HepG2 (cell line): Measurements from ENCODE around the gene ZC3H7B. TPM values are rescaled to one million over a fixed set of nuclear protein-coding genes. Genes with fewer than 3 reads are reported as not detected.

Source experiments
- ARHGAP35 ChIP-seq: sonication (generic); formaldehyde crosslinking; IDR thresholded peaks from 2 replicates; pipeline ENCODE4 v1.9.0; 2022; ENCODE audit warnings: mild to moderate bottlenecking, inconsistent platforms, moderate library complexity, missing genetic modification reagents, borderline replicate concordance
- CCDC6 ChIP-seq: sonication (generic); formaldehyde crosslinking; IDR thresholded peaks from 2 replicates; pipeline ENCODE4 v1.8.1; 2022; ENCODE audit warnings: mild to moderate bottlenecking, missing genetic modification reagents, moderate library complexity
- CERS6 ChIP-seq: sonication (generic); formaldehyde crosslinking; IDR thresholded peaks from 2 replicates; pipeline ENCODE4 v1.5.0; 2020; ENCODE audit warnings: missing genetic modification reagents
- ELK4 ChIP-seq: sonication (generic); formaldehyde crosslinking; IDR thresholded peaks from 2 replicates; pipeline ENCODE4 v1.9.0; 2021; ENCODE audit warnings: missing genetic modification reagents, borderline replicate concordance
- EP300 ChIP-seq, 3 experiments: sonication (generic) in 1 of 3; formaldehyde crosslinking in 1 of 3; IDR thresholded peaks; 2 replicates each; pipeline versions ENCODE4 v1.5.1 to v1.6.1; 2011 to 2020; ENCODE audit warnings: low read depth in 2 of 3, low read length in 2 of 3, borderline replicate concordance in 1 of 3, improper control_type of control experiment in 1 of 3, mild to moderate bottlenecking in 1 of 3, missing genetic modification reagents in 1 of 3, moderate library complexity in 1 of 3
- MED1 ChIP-seq: sonication (generic); formaldehyde crosslinking; IDR thresholded peaks from 2 replicates; pipeline ENCODE4 v1.4.0; 2020; ENCODE audit warnings: missing genetic modification reagents
- POLR2G ChIP-seq: fragments of 200-400 bp; formaldehyde crosslinking; IDR thresholded peaks from 2 replicates; pipeline ENCODE4 v1.6.1; 2018; ENCODE audit warnings: mild to moderate bottlenecking, low read depth, low read length, moderate library complexity
- SSRP1 ChIP-seq: IDR thresholded peaks from 2 replicates; pipeline ENCODE4 v1.6.1; 2016; ENCODE audit warnings: control low read depth
- TOE1 ChIP-seq: sonication (generic); formaldehyde crosslinking; IDR thresholded peaks from 2 replicates; pipeline ENCODE4 v1.4.0; 2020; ENCODE audit warnings: mild to moderate bottlenecking, missing genetic modification reagents
- ZEB1 ChIP-seq: IDR thresholded peaks from 2 replicates; pipeline ENCODE4 v1.6.1; 2012; ENCODE audit warnings: mild to moderate bottlenecking, low read depth, inconsistent platforms; ENCODE audit not compliant: insufficient replicate concordance
- ZNF121 ChIP-seq: sonication (generic); formaldehyde crosslinking; IDR thresholded peaks from 2 replicates; pipeline ENCODE4 v1.5.0; 2020; ENCODE audit warnings: mild to moderate bottlenecking, missing genetic modification reagents
- ZNF292 ChIP-seq: sonication (generic); formaldehyde crosslinking; IDR thresholded peaks from 2 replicates; pipeline ENCODE4 v1.8.1; 2022; ENCODE audit warnings: mild to moderate bottlenecking, low read depth, missing genetic modification reagents, borderline replicate concordance
- ZNF383 ChIP-seq: sonication (generic); formaldehyde crosslinking; IDR thresholded peaks from 2 replicates; pipeline ENCODE4 v1.4.0; 2020; ENCODE audit warnings: missing genetic modification reagents, mild to moderate bottlenecking, borderline replicate concordance
- ZNF556 ChIP-seq: sonication (generic); formaldehyde crosslinking; IDR thresholded peaks from 2 replicates; pipeline ENCODE4 v1.4.0; 2020; ENCODE audit warnings: mild to moderate bottlenecking, missing genetic modification reagents, borderline replicate concordance
- ZNF605 ChIP-seq: sonication (generic); formaldehyde crosslinking; IDR thresholded peaks from 2 replicates; pipeline ENCODE4 v1.8.0; 2022; ENCODE audit warnings: mild to moderate bottlenecking, missing genetic modification reagents
- ZNF782 ChIP-seq: sonication (generic); formaldehyde crosslinking; IDR thresholded peaks from 2 replicates; pipeline ENCODE4 v1.4.0; 2020; ENCODE audit warnings: missing genetic modification reagents, mild to moderate bottlenecking, borderline replicate concordance
- ZNF883 ChIP-seq: sonication (generic); formaldehyde crosslinking; IDR thresholded peaks from 2 replicates; pipeline ENCODE4 v1.5.1; 2020; ENCODE audit warnings: mild to moderate bottlenecking, missing genetic modification reagents; ENCODE audit errors: not compliant biosample characterization
- polyA plus RNA-seq, 8 experiments: library from polyadenylated mRNA; depleted of rRNA in 3 of 8; stranded (reverse) in 7 of 8; unstranded in 1 of 8; fragments of >200 nt; fragmentation: Illumina TruSeq in 4 of 8; extraction: Trizol in 4 of 8; gene quantifications; 2 replicates each; pipeline versions ENCODE4 v1.2.1 to v1.2.3, GENCODE V29; 2011 to 2016; ENCODE audit warnings: low read depth in 4 of 8, missing spikeins in 1 of 8, mixed read lengths in 1 of 8; ENCODE audit not compliant: insufficient read depth in 1 of 8
- total RNA-seq, 5 experiments: library from RNA; depleted of rRNA; stranded (reverse); fragments of >200 nt; fragmentation: Illumina TruSeq; extraction: Trizol; gene quantifications; 2 replicates each; pipeline ENCODE4 v1.2.3, GENCODE V29; 2016; ENCODE audit warnings: low read depth in 1 of 5
- TF ChIP-seq, protein P1 (sequence below): sonication (generic); formaldehyde crosslinking; IDR thresholded peaks from 2 replicates; pipeline ENCODE4 v1.4.0; 2020; ENCODE audit warnings: mild to moderate bottlenecking, missing genetic modification reagents

ZC3H7B gene
- total and polyA plus RNA-seq, 2 of the 13 experiments (the other 11 are each of a cell fraction or from before 2014, with no cell fraction given), result 26.4 to 37.2 TPM

- TF ChIP-seq POLR2G, result peak; percentile 88
- peak; percentile 27; the same call in 1 of the 2 replicates for TF ChIP-seq ZNF782 (CRISPR knock-in tag)
- TF ChIP-seq, protein P1, sequence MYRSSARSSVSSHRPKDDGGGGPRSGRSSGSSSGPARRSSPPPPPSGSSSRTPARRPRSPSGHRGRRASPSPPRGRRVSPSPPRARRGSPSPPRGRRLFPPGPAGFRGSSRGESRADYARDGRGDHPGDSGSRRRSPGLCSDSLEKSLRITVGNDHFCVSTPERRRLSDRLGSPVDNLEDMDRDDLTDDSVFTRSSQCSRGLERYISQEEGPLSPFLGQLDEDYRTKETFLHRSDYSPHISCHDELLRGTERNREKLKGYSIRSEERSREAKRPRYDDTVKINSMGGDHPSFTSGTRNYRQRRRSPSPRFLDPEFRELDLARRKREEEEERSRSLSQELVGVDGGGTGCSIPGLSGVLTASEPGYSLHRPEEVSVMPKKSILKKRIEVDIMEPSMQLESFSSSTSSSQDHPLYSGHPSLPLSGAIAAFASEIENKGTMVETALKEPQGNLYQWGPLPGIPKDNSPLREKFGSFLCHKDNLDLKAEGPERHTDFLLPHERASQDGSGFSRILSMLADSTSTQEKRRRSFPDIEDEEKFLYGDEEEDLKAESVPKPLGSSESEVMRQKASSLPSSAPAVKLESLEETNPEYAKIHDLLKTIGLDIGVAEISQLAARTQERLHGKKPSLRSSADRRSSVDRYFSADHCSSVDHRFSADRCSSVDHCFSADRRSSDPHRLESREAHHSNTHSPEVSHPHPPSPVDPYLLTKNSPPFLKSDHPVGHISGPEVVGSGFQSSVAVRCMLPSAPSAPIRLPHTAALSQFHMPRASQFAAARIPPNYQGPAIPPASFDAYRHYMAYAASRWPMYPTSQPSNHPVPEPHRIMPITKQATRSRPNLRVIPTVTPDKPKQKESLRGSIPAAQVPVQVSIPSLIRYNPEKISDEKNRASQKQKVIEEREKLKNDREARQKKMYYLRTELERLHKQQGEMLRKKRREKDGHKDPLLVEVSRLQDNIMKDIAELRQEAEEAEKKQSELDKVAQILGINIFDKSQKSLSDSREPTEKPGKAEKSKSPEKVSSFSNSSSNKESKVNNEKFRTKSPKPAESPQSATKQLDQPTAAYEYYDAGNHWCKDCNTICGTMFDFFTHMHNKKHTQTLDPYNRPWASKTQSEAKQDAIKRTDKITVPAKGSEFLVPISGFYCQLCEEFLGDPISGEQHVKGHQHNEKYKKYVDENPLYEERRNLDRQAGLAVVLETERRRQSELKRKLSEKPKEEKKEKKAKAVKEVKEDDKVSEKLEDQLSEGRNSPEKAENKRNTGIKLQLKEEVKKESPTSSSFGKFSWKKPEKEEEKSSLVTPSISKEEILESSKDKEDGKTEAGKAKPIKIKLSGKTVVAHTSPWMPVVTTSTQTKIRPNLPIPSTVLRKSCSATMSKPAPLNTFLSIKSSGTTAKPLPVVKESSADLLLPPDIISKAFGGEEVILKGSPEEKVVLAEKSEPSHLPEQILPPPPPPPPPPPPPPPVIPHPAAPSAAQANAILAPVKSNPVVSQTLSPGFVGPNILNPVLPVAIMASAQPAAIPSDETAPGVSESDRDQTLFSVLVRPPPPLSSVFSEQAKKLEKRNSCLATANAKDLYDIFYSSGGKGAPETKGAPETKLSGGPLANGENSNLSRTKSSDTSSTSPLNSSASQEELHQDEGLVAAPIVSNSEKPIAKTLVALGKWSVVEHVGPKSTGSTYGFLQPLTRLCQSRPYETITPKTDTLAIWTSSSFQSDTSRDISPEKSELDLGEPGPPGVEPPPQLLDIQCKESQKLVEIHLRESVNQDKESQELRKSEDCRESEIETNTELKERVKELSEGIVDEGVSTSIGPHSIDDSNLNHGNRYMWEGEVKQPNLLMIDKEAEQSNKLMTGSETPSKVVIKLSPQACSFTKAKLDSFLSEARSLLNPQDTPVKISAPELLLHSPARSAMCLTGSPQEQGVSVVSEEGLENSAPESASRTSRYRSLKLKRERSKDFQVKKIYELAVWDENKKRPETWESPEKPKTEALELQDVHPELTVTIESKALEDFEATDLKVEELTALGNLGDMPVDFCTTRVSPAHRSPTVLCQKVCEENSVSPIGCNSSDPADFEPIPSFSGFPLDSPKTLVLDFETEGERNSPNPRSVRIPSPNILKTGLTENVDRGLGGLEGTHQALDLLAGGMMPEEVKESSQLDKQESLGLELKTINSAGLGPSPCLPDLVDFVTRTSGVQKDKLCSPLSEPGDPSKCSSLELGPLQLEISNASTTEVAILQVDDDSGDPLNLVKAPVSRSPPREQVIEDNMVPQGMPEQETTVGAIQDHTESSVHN (CRISPR knock-in tag), result no peak
- TF ChIP-seq ZNF605 (CRISPR knock-in tag), result peak; percentile 55; the same call in 1 of the 2 replicates
- TF ChIP-seq ZNF121 (CRISPR knock-in tag), result no peak
- TF ChIP-seq CERS6 (CRISPR knock-in tag), result no peak
- peak; percentile 92 for TF ChIP-seq ZEB1
- TF ChIP-seq ZNF292, result no peak
- TF ChIP-seq EP300 (IDR thresholded peaks at IDR 0.05; ENCODE audit: low read depth in 2 of 2, low read length in 2 of 2), result peak; percentile 4 to 41; a peak in 1 of 4 replicates
- TF ChIP-seq EP300 (CRISPR knock-in tag; IDR thresholded peaks at IDR 0.05; ENCODE audit: borderline replicate concordance), result no peak
- no peak for TF ChIP-seq ZNF383
- TF ChIP-seq TOE1, result no peak
- TF ChIP-seq MED1 (CRISPR knock-in tag), result no peak
- no peak for TF ChIP-seq SSRP1 (CRISPR knock-in tag)
- no peak for TF ChIP-seq ARHGAP35 (CRISPR knock-in tag)
- no peak for TF ChIP-seq CCDC6 (CRISPR knock-in tag)
- no peak; the same call in 1 of the 2 replicates for TF ChIP-seq ZNF556 (CRISPR knock-in tag)
- no peak for TF ChIP-seq ZNF883 (CRISPR knock-in tag)
- no peak for TF ChIP-seq ELK4 (CRISPR knock-in tag)
These were observed 15.3 kb upstream of the ZC3H7B start, which contains the start of gene RANGAP1 (continued) for GRCh38 chr22:41285820-41286638.
